Fibroblast of the aortic adventitia (primary cell): Measurements from ENCODE around the gene PAX7. TPM values are rescaled to one million over a fixed set of nuclear protein-coding genes. Genes with fewer than 3 reads are reported as not detected.

Experiments used
- DNase-seq: peaks from one replicate; pipeline ENCODE4 v3.0.0-alpha.2; 2010; ENCODE audit warnings: low read depth
- H3K4me3 ChIP-seq: 2 replicates; pipeline ENCODE4 v1.5.1; 2011; ENCODE audit warnings: low read depth, mild to moderate bottlenecking, control low read depth, low read length, moderate library complexity
- CTCF ChIP-seq: IDR thresholded peaks from 2 replicates; pipeline ENCODE4 v1.5.1; 2011; ENCODE audit warnings: mild to moderate bottlenecking, low read length, control low read depth, inconsistent platforms; ENCODE audit not compliant: insufficient read depth
- total RNA-seq: library from RNA; depleted of rRNA; stranded (reverse); fragments of >200 nt; gene quantifications from 2 replicates; pipeline ENCODE4 v1.2.3, GENCODE V29; 2012; ENCODE audit warnings: low replicate concordance

Gene PAX7
- total RNA-seq, 1 donor: not detected

GRCh38 chr1:18607289-18607760, 23.3 kb upstream of the PAX7 start:
- H3K4me3 ChIP-seq: no peak overlapping the region
- DNase-seq: no peak
- TF ChIP-seq CTCF: no peak

- no peak overlapping the region for H3K4me3 ChIP-seq
- TF ChIP-seq CTCF: no peak
- no peak for DNase-seq
Measured at GRCh38 chr1:18608534-18608933, 22.1 kb upstream of the PAX7 start.

- DNase-seq: no peak
- TF ChIP-seq CTCF: no peak
- no peak overlapping the region for H3K4me3 ChIP-seq
Measured at GRCh38 chr1:18611311-18611710, 19.3 kb upstream of the PAX7 start.

- TF ChIP-seq CTCF: no peak
- no peak overlapping the region for H3K4me3 ChIP-seq
- no peak for DNase-seq
Measured at GRCh38 chr1:18612073-18612472, 18.6 kb upstream of the PAX7 start.

- no peak for DNase-seq
- no peak overlapping the region for H3K4me3 ChIP-seq
- no peak for TF ChIP-seq CTCF
Measured at GRCh38 chr1:18614069-18614735, 16.4 kb upstream of the PAX7 start.

GRCh38 chr1:18618546-18619466, 11.8 kb upstream of the PAX7 start:
- H3K4me3 ChIP-seq: no peak overlapping the region
- DNase-seq: no peak

More at GRCh38 chr1:18618546-18619466, 11.8 kb upstream of the PAX7 start:
- TF ChIP-seq CTCF: no peak
